22Rv1 (cell line): Measurements from ENCODE around the gene APEH.
"Not testable (repeated sequence)": the region's sequence is repeated elsewhere in the genome, so short reads cannot be mapped to it uniquely, and the experiment has no call there.

Experiments used
- CTCF ChIP-seq: fragments of 450-650 bp; IDR thresholded peaks from 2 replicates; pipeline ENCODE4 v1.5.1; 2017; ENCODE audit warnings: mild to moderate bottlenecking
- ZFX ChIP-seq: fragments of 450-650 bp; IDR thresholded peaks from 2 replicates; pipeline ENCODE4 v1.6.1; 2017; ENCODE audit warnings: antibody characterized with exemption, borderline replicate concordance

DNA sequence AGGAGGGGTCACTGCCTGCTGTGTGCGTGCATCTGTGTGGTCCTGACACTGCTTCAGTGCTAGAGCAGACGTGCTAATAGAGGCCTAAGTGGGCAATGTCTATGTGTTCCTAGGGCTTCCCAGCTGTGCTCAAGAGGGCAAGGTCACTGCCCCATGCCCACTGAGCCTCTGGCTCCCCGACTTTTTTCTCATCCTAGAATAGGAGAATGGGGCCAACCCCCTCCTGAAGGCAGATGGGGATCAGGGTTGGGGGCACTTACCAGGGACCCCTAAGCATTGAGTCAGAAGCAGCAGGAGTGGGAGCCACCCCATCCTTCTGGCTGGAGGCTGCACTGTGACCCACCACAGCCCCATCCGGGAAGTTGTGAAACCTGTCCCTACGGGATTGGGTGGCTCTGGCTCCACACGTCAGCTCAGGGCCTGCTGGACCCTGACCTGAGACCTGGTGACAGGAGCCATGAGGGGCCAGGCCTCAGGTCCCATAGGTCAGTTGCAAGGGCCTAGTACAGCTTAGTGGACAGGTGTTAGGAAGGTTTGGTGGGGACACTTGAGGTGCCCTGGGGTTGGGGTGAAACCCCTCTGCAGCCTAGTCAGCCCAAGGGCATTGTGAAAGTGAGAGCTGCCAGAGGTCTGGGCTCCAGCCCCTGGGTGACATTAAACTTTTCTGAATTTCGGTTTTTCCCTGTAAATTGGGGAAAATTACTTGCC lies 14.3 kb downstream of the APEH start:
- TF ChIP-seq CTCF, ZFX: not testable (repeated sequence)
